GM12874 (cell line): Measurements from ENCODE around the gene NDUFS4.

Experiments
- TF ChIP-seq, protein P1 (sequence below): IDR thresholded peaks from 2 replicates; pipeline ENCODE4 v1.5.1; 2011; ENCODE audit warnings: low read depth, mild to moderate bottlenecking, control low read depth, low read length, moderate library complexity; ENCODE audit not compliant: insufficient read depth

The NDUFS4 gene

DNA sequence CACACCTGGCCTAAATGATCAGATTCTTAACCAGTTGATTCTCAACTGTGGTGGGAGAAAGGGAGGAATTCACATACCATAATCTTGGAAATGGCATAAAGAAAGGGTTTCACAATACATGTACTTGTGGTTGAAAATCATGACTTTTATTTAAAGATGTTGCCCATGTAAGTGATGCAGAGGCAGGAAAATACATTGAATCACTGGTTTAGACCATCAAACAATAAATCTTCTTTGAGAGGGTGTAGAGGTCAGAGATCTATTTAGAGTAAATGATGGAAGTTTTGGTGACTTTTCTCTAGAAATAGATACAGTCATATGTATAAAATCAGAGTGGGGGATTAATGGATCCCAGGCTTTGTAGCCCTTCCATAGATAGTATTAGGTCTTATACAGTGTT is 15.4 kb downstream of the NDUFS4 start:
- TF ChIP-seq, protein P1, sequence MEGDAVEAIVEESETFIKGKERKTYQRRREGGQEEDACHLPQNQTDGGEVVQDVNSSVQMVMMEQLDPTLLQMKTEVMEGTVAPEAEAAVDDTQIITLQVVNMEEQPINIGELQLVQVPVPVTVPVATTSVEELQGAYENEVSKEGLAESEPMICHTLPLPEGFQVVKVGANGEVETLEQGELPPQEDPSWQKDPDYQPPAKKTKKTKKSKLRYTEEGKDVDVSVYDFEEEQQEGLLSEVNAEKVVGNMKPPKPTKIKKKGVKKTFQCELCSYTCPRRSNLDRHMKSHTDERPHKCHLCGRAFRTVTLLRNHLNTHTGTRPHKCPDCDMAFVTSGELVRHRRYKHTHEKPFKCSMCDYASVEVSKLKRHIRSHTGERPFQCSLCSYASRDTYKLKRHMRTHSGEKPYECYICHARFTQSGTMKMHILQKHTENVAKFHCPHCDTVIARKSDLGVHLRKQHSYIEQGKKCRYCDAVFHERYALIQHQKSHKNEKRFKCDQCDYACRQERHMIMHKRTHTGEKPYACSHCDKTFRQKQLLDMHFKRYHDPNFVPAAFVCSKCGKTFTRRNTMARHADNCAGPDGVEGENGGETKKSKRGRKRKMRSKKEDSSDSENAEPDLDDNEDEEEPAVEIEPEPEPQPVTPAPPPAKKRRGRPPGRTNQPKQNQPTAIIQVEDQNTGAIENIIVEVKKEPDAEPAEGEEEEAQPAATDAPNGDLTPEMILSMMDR: no peak

DNA sequence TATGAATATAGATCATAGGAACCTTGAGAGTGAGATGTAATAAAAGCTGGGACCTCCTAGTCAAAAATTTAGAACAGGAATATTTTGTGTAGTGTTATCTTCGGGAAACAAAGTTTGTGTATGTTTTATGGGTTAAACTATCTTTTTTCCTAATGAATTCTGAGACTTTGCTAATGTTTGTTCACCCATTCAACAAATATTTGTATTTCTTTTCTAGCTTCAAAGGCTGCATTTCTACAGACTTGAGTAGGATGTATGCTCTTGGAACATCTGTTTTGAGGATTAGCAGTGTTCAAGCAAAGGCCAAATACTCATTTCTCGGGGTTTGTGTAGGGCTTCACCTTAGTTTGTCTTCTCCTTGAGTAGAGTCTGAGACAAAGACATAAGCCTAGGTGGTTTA is 16.2 kb downstream of the NDUFS4 start:
- TF ChIP-seq, protein P1: no peak

DNA sequence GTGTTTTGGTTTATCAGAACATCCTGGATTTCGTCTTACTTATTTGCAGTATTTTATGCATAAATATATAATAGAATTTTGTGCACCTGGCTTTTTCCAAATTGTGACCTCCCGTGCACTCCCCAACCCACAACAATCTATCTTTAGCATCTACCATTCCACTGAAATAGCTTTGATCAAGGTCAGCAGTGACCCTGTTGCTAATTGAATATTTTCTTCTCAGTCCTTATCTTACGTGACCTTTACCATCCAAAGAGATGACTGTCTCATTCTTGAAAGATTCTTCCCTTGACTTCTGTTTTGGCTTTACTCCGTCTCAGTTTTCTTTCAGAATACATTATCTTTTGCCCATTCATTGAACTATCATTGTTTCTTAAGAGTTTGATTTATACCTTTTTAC is 18.4 kb downstream of the NDUFS4 start:
- TF ChIP-seq, protein P1: no peak

DNA sequence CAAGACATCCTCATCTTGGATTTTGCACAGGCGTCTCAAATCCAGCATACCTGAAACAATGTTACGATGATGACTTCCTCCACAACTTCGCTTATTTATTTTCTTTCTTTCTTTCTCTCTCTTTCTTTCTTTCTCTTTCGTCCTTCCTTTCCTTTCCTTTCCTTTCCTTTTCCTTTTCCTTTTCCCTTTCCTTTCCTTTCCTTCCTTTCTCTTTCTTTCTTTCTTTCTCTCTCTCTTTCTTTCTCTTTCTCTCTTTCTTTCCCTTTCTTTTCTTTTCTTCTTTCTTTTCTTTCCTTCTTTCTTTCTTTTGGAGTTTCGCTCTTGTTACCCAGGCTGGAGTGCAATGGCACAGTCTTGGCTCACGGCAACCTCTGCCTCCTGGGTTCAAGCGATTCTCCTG is 20.1 kb downstream of the NDUFS4 start:
- TF ChIP-seq, protein P1: no peak

DNA sequence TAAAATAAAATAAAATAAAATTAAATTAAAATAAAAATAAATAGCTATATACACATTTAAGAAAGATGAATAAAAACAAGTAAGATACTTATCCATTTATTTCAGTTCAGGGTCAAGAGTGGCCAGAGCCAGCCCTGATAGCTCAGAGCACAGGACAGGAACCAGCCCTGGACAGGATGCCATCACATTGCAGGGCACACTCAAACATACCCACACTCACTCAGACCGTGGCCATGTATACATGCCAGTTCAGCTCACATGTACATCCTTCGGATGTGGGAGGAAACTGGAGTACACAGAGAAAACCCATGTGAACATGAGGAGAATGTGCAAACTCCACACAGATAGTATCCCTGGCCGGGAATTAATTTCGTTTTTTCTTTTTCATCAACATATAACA is 21.8 kb downstream of the NDUFS4 start:
- TF ChIP-seq, protein P1: no peak

DNA sequence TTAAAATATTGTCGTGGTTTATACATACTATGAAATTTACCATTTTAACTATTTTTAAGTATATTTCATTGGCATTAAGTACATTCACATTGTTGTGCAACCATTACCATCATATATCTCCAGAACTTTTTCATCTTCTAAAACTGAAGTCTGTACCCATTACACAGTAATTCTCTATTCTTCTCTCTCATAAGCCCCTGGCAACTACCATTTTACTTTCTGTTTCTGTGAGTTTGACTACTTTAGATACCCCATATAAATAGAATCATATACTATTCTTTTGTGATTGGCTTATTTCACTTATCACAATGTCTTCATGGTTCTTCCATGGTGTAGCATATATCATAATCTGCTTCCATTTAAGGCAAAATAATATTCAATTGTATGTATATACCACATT is 30.3 kb downstream of the NDUFS4 start:
- TF ChIP-seq, protein P1: no peak

DNA sequence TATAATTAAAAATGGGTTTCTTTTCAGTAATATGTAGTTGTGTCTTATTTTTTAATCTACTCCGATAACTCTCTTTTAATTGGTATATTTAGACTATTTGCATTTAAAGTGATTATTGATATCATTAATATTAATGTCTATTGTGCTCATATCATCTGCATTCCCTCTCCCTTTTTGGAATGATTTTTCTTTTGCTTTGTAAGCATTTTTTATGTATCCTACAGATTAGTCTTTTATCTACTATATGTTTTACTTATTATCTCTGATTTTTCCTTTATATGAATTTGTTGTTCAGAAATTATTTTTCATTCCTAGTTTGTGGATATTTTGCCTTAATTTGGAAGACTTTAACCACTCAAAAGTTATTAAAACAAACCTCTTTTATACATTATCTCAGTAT is 34.0 kb downstream of the NDUFS4 start:
- TF ChIP-seq, protein P1: no peak

DNA sequence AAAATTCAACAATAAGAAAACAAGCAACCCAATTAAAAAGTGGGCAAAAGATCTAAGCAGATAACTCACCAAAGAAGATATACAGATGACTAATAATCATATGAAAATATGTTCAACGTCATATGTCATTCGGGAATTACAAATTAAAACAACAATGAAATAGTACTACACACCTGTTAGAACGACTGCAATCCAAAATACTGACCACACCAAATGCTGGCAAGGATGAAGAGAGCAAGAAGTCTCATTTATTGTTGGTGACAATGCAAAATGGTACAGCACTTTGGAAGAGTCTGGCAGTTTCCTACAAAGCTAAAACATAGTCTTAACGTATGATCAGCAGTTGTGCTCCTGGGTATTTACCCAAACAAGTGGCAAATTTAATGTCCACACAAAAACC is 37.5 kb downstream of the NDUFS4 start:
- TF ChIP-seq, protein P1: no peak
